ENCODE results near the gene SLC8A1.

Gene SLC8A1

GRCh38 chr2:40192864-40193669 is 258.8 kb downstream of the SLC8A1 start:
- peak; percentile 50 for DNase-seq (ENCODE audit: low read depth)

GRCh38 chr2:40190457-40190856 is 261.4 kb downstream of the SLC8A1 start:
- DNase-seq (ENCODE audit: low read depth), result no peak

- no peak for DNase-seq (ENCODE audit: low read depth)
Observed at GRCh38 chr2:40189881-40190280, 262.0 kb downstream of the SLC8A1 start.

GRCh38 chr2:40187054-40187453 is 264.8 kb downstream of the SLC8A1 start:
- no peak for DNase-seq (ENCODE audit: low read depth)

- no peak for DNase-seq (ENCODE audit: low read depth)
Observed at GRCh38 chr2:40184551-40184950, 267.3 kb downstream of the SLC8A1 start.

- DNase-seq (ENCODE audit: low read depth), result no peak
Observed at GRCh38 chr2:40181855-40182254, 270.0 kb downstream of the SLC8A1 start.

- no peak for DNase-seq (ENCODE audit: low read depth)
Observed at GRCh38 chr2:40179801-40180200, 272.1 kb downstream of the SLC8A1 start.

GRCh38 chr2:40178971-40179370 is 272.9 kb downstream of the SLC8A1 start:
- DNase-seq (ENCODE audit: low read depth), result no peak

- DNase-seq (ENCODE audit: low read depth), result no peak
Observed at GRCh38 chr2:40178171-40178778, 273.6 kb downstream of the SLC8A1 start.

GRCh38 chr2:40177366-40177765 is 274.5 kb downstream of the SLC8A1 start:
- peak; percentile 30 for DNase-seq (ENCODE audit: low read depth)

- no peak for DNase-seq (ENCODE audit: low read depth)
Observed at GRCh38 chr2:40173276-40173675, 278.6 kb downstream of the SLC8A1 start.

GRCh38 chr2:40169856-40170255 is 282.0 kb downstream of the SLC8A1 start:
- DNase-seq (ENCODE audit: low read depth), result no peak

- no peak for DNase-seq (ENCODE audit: low read depth)
Observed at GRCh38 chr2:40169430-40169829, 282.5 kb downstream of the SLC8A1 start.

GRCh38 chr2:40168546-40168945 is 283.3 kb downstream of the SLC8A1 start:
- no peak for DNase-seq (ENCODE audit: low read depth)

- DNase-seq (ENCODE audit: low read depth), result no peak
Observed at GRCh38 chr2:40168032-40168431, 283.9 kb downstream of the SLC8A1 start.

- no peak for DNase-seq (ENCODE audit: low read depth)
Observed at GRCh38 chr2:40166006-40166405, 285.9 kb downstream of the SLC8A1 start.

- DNase-seq (ENCODE audit: low read depth), result peak; percentile 72
Observed at GRCh38 chr2:40165509-40165844, 286.4 kb downstream of the SLC8A1 start.

- DNase-seq (ENCODE audit: low read depth), result peak; percentile 28
Observed at GRCh38 chr2:40164736-40165508, 287.0 kb downstream of the SLC8A1 start.

- DNase-seq (ENCODE audit: low read depth), result no peak
Observed at GRCh38 chr2:40161986-40162385, 289.9 kb downstream of the SLC8A1 start.

GRCh38 chr2:40160751-40161218 is 291.1 kb downstream of the SLC8A1 start:
- peak; percentile 81 for DNase-seq (ENCODE audit: low read depth)

GRCh38 chr2:40159333-40159732 is 292.6 kb downstream of the SLC8A1 start:
- DNase-seq (ENCODE audit: low read depth), result no peak

GRCh38 chr2:40158781-40159180 is 293.1 kb downstream of the SLC8A1 start:
- no peak for DNase-seq (ENCODE audit: low read depth)

- no peak for DNase-seq (ENCODE audit: low read depth)
Observed at GRCh38 chr2:40155728-40156127, 296.2 kb downstream of the SLC8A1 start.
